Measurements from ENCODE around the gene CALCOCO2.
"Not testable (repeated sequence)": the region's sequence is repeated elsewhere in the genome, so short reads cannot be mapped to it uniquely, and the experiment has no call there.

The CALCOCO2 gene

GRCh38 chr17:48830840-48831548, at the start of gene CALCOCO2:
Gene CALCOCO2 (plus strand): TSS chr17:48831035. CDS start chr17:48841708, 10,673 bp downstream.
- H3K27me3 ChIP-seq (ENCODE audit: insufficient read depth, low read length): no peaks in the 10 kb centered on the region
- peak within 1 kb of the TSS; percentile 53 for H3K27ac ChIP-seq (ENCODE audit: low read depth, low read length)
- peaks cover 12% of the 10 kb centered on the region for H3K4me1 ChIP-seq (ENCODE audit: control insufficient read depth, insufficient read depth, low read length, unreplicated experiment)
- peaks cover 42% of the 10 kb centered on the region for H3K79me2 ChIP-seq (ENCODE audit: control insufficient read depth, insufficient read depth, low read length, unreplicated experiment)
- H2AFZ ChIP-seq (ENCODE audit: low read length, unreplicated experiment): peak within 1 kb of the TSS; percentile 62
- H3K36me3 ChIP-seq (ENCODE audit: insufficient read depth, low read length): no peaks in the 10 kb centered on the region
- H3K4me3 ChIP-seq (ENCODE audit: low read depth, low read length): peak within 1 kb of the TSS; percentile 76

GRCh38 chr17:48787828-48788227, 43.0 kb upstream of the CALCOCO2 start:
- H3K79me2 ChIP-seq (ENCODE audit: control insufficient read depth, insufficient read depth, low read length, unreplicated experiment): no peaks in the 10 kb centered on the region
- no peak overlapping the region for H3K4me3 ChIP-seq (ENCODE audit: low read depth, low read length)
- H3K4me1 ChIP-seq (ENCODE audit: control insufficient read depth, insufficient read depth, low read length, unreplicated experiment): peaks cover 14% of the 10 kb centered on the region
- H3K27ac ChIP-seq (ENCODE audit: low read depth, low read length): no peak overlapping the region
- H3K27me3 ChIP-seq (ENCODE audit: insufficient read depth, low read length): peaks cover 50% of the 10 kb centered on the region
- no peaks in the 10 kb centered on the region for H3K36me3 ChIP-seq (ENCODE audit: insufficient read depth, low read length)
- H2AFZ ChIP-seq (ENCODE audit: low read length, unreplicated experiment): no peak overlapping the region

- H3K4me1 ChIP-seq (ENCODE audit: control insufficient read depth, insufficient read depth, low read length, unreplicated experiment): peaks cover 20% of the 10 kb centered on the region
- no peaks in the 10 kb centered on the region for H3K36me3 ChIP-seq (ENCODE audit: insufficient read depth, low read length)
- H3K4me3 ChIP-seq (ENCODE audit: low read depth, low read length): no peak overlapping the region
- no peak overlapping the region for H2AFZ ChIP-seq (ENCODE audit: low read length, unreplicated experiment)
- H3K27me3 ChIP-seq (ENCODE audit: insufficient read depth, low read length): peaks cover 38% of the 10 kb centered on the region
- no peaks in the 10 kb centered on the region for H3K79me2 ChIP-seq (ENCODE audit: control insufficient read depth, insufficient read depth, low read length, unreplicated experiment)
- H3K27ac ChIP-seq (ENCODE audit: low read depth, low read length): no peak overlapping the region
These were observed 40.2 kb upstream of the CALCOCO2 start for GRCh38 chr17:48790607-48791127.

- H3K27ac ChIP-seq (ENCODE audit: low read depth, low read length): no peak overlapping the region
- H3K4me3 ChIP-seq (ENCODE audit: low read depth, low read length): peak overlapping the region; percentile 18; the same call in 1 of the 2 replicates
- H2AFZ ChIP-seq (ENCODE audit: low read length, unreplicated experiment): peak overlapping the region; percentile 30
- peaks cover 30% of the 10 kb centered on the region for H3K27me3 ChIP-seq (ENCODE audit: insufficient read depth, low read length)
- H3K79me2 ChIP-seq (ENCODE audit: control insufficient read depth, insufficient read depth, low read length, unreplicated experiment): no peaks in the 10 kb centered on the region
- H3K4me1 ChIP-seq (ENCODE audit: control insufficient read depth, insufficient read depth, low read length, unreplicated experiment): peaks cover 26% of the 10 kb centered on the region
- H3K36me3 ChIP-seq (ENCODE audit: insufficient read depth, low read length): no peaks in the 10 kb centered on the region
These were observed 39.5 kb upstream of the CALCOCO2 start for GRCh38 chr17:48791128-48792032.

- peaks cover 26% of the 10 kb centered on the region for H3K4me1 ChIP-seq (ENCODE audit: control insufficient read depth, insufficient read depth, low read length, unreplicated experiment)
- no peak overlapping the region for H3K27ac ChIP-seq (ENCODE audit: low read depth, low read length)
- H3K27me3 ChIP-seq (ENCODE audit: insufficient read depth, low read length): peaks cover 23% of the 10 kb centered on the region
- H3K79me2 ChIP-seq (ENCODE audit: control insufficient read depth, insufficient read depth, low read length, unreplicated experiment): no peaks in the 10 kb centered on the region
- H3K36me3 ChIP-seq (ENCODE audit: insufficient read depth, low read length): no peaks in the 10 kb centered on the region
- peak overlapping the region; percentile 30 for H2AFZ ChIP-seq (ENCODE audit: low read length, unreplicated experiment)
- H3K4me3 ChIP-seq (ENCODE audit: low read depth, low read length): peak overlapping the region; percentile 18; the same call in 1 of the 2 replicates
These were observed 38.6 kb upstream of the CALCOCO2 start for GRCh38 chr17:48792033-48792798.

GRCh38 chr17:48795444-48796162, 35.2 kb upstream of the CALCOCO2 start:
- peak overlapping the region; percentile 17 for H3K27ac ChIP-seq (ENCODE audit: low read depth, low read length)
- no peaks in the 10 kb centered on the region for H3K36me3 ChIP-seq (ENCODE audit: insufficient read depth, low read length)
- H3K4me1 ChIP-seq (ENCODE audit: control insufficient read depth, insufficient read depth, low read length, unreplicated experiment): peaks cover 26% of the 10 kb centered on the region
- peak overlapping the region; percentile 29 for H2AFZ ChIP-seq (ENCODE audit: low read length, unreplicated experiment)
- H3K79me2 ChIP-seq (ENCODE audit: control insufficient read depth, insufficient read depth, low read length, unreplicated experiment): no peaks in the 10 kb centered on the region
- H3K27me3 ChIP-seq (ENCODE audit: insufficient read depth, low read length): no peaks in the 10 kb centered on the region
- no peak overlapping the region for H3K4me3 ChIP-seq (ENCODE audit: low read depth, low read length)

GRCh38 chr17:48796163-48796522, 34.7 kb upstream of the CALCOCO2 start:
- H3K36me3 ChIP-seq (ENCODE audit: insufficient read depth, low read length); H3K27me3 ChIP-seq (ENCODE audit: insufficient read depth, low read length); H3K79me2 ChIP-seq (ENCODE audit: control insufficient read depth, insufficient read depth, low read length, unreplicated experiment); H3K4me3 ChIP-seq (ENCODE audit: low read depth, low read length): not testable (repeated sequence)
- H3K4me1 ChIP-seq (ENCODE audit: control insufficient read depth, insufficient read depth, low read length, unreplicated experiment): peaks cover 25% of the 10 kb centered on the region
- peak overlapping the region; percentile 29 for H2AFZ ChIP-seq (ENCODE audit: low read length, unreplicated experiment)
- peak overlapping the region; percentile 17; the same call in 1 of the 2 replicates for H3K27ac ChIP-seq (ENCODE audit: low read depth, low read length)

- H3K27ac ChIP-seq (ENCODE audit: low read depth, low read length): no peak overlapping the region
- H3K27me3 ChIP-seq (ENCODE audit: insufficient read depth, low read length): no peaks in the 10 kb centered on the region
- H2AFZ ChIP-seq (ENCODE audit: low read length, unreplicated experiment): no peak overlapping the region
- peaks cover 16% of the 10 kb centered on the region for H3K4me1 ChIP-seq (ENCODE audit: control insufficient read depth, insufficient read depth, low read length, unreplicated experiment)
- no peaks in the 10 kb centered on the region for H3K36me3 ChIP-seq (ENCODE audit: insufficient read depth, low read length)
- no peak overlapping the region for H3K4me3 ChIP-seq (ENCODE audit: low read depth, low read length)
- no peaks in the 10 kb centered on the region for H3K79me2 ChIP-seq (ENCODE audit: control insufficient read depth, insufficient read depth, low read length, unreplicated experiment)
These were observed 31.6 kb upstream of the CALCOCO2 start for GRCh38 chr17:48799069-48799723.

GRCh38 chr17:48800626-48801217, 30.1 kb upstream of the CALCOCO2 start:
- H2AFZ ChIP-seq (ENCODE audit: low read length, unreplicated experiment): no peak overlapping the region
- peaks cover 10% of the 10 kb centered on the region for H3K4me1 ChIP-seq (ENCODE audit: control insufficient read depth, insufficient read depth, low read length, unreplicated experiment)
- H3K27ac ChIP-seq (ENCODE audit: low read depth, low read length): no peak overlapping the region
- no peaks in the 10 kb centered on the region for H3K36me3 ChIP-seq (ENCODE audit: insufficient read depth, low read length)
- no peaks in the 10 kb centered on the region for H3K79me2 ChIP-seq (ENCODE audit: control insufficient read depth, insufficient read depth, low read length, unreplicated experiment)
- no peaks in the 10 kb centered on the region for H3K27me3 ChIP-seq (ENCODE audit: insufficient read depth, low read length)
- H3K4me3 ChIP-seq (ENCODE audit: low read depth, low read length): no peak overlapping the region

All from ACC112 (cell line).